Ecto neural progenitor cell (in vitro differentiated cells): ENCODE data around the gene RDH16.
"Not testable (repeated sequence)": the region's sequence is repeated elsewhere in the genome, so short reads cannot be mapped to it uniquely, and the experiment has no call there.

Experiments used
- DNase-seq: peaks from one replicate; pipeline ENCODE4 v3.0.0-alpha.2; 2018; ENCODE audit warnings: low spot score

Gene RDH16

DNA sequence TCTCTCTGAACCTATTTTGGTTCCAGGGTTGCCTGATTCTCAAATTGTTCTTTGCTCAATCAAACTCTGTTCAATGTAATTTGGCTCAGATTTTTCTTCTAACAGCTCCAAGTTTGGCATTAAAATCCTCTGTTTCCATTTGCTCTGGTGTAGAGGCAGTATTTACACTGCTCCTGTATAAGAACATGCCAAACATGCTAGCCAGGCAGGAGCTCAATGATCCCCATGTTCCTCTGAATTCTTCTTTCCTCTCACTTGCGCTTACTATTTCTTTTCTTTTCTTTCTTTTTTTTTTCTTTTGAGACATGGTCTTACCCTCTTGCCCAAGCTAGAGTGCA is 40.4 kb downstream of the RDH16 start:
- DNase-seq: no peak

DNA sequence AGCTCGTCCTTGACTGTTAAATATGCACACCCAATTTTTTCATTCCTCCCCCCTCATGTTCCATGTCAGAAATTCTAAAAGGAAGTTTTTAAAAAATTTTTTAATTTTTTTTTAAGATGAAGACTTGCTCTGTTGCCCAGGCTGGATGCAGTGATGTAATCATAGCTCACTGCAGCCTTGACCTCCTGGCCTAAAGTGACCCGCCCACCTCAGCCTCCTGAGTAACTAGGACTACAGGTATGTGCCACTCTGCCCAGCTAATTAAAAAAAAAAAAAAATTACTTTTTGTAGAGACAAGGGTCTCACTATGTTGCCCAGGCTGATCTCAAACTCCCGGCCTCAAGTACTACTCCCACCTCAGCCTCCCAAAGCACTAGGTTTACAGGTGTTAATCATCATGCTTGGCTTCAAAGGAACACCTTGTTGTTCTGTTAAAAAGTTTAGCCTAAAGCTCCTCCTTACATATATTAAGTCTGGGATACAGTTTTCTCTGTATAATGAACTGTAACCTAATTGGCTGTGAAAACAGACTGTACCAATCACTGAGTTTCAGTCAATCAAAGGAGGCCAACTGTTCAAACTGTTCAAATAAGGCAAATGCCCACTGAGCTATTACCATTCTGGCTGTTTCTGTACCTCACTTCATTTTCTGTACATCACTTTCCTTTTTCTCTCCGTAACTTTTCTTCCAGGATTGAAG is 41.0 kb downstream of the RDH16 start:
- DNase-seq: no peak

DNA sequence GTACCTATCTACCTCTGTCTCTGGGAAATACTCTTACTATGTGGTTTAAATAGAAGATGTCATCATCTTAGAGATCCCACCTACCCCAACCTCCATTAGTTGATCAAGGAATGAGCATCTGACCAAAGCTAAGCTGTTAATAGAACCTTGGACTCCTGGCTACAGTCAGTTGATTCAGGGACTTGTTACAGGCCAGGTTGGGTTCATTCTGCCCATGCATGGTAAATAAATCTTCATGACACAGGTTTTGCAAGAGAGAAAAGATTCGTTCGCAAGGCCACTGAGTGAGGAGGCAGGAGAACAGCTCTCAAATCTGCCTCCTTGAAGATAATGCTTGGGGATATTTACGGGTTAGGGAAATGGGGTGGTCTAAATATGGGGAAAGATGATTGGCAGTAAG is 42.7 kb downstream of the RDH16 start:
- no peak for DNase-seq

DNA sequence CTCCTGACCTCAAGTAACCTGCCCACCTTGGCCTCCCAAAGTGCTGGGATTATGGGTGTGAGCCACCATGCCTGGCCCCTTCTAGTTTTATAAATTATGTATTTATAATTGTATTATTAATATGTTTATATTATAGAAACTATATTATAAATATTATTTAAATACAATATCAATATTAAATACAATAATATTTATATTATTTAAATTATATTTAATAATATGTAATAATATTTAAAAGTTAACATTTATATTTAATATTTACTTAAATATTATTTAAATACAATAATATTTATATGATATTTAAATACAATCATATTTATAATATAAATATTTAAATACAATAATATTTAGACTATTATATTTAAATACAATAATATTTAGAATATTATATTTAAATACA is 43.2 kb downstream of the RDH16 start:
- no peak for DNase-seq

DNA sequence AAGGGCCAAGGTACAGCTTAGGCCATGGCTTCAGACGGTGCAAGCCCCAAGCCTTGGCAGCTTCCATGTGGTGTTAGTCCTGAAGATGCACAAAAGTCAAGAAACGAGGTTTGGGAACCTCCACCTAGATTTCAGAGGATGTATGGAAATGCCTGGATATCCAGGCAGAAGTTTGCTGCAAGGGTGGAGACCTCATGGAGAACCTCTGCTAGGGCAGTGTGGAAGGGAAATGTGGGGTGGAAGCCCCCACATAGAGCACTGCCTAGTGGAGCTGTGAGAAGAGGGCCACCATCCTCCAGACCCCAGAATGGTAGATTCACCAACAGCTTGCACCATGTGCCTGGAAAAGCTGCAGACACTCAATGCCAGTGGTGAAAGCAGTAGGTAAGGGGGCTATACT is 48.0 kb downstream of the RDH16 start:
- DNase-seq: not testable (repeated sequence)

DNA sequence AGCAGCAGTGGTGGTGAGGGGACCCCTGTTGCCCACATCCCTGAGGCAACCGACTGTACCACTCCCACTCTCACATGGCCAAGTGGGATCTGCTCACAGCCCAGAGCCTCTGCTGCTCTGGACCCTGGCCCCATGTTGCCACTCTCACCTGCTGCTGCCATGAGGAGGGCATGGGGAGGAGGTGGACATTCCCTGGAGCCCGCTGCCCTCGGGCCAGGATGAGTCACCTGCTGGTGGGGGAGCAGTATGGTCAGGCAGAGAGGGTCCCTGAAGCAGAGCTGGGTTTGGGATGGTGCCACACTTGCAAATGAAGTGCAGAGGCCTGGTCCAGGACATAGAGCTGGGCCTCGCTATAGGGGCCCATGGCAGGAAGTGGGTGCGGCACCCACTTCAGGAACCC is 49.3 kb downstream of the RDH16 start:
- no peak for DNase-seq

DNA sequence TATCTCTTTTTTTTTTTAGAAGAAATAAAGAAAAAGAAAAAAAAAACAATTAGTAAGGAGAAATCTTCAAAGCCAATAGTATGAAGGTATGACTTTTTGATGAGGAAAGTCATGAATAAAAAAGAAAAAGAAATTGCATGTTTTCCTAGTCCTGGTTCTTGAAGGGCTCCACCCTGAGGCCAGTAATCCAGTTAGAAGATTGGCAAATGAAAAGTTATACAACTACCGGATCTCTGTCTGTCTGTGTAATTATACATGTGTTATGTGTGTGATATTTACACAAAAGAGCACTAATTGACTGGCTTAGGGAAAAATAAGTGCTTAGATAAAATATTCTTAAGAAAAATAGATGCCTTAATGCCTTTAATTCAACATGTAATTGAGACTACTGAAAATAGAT is 51.6 kb downstream of the RDH16 start:
- DNase-seq: no peak

DNA sequence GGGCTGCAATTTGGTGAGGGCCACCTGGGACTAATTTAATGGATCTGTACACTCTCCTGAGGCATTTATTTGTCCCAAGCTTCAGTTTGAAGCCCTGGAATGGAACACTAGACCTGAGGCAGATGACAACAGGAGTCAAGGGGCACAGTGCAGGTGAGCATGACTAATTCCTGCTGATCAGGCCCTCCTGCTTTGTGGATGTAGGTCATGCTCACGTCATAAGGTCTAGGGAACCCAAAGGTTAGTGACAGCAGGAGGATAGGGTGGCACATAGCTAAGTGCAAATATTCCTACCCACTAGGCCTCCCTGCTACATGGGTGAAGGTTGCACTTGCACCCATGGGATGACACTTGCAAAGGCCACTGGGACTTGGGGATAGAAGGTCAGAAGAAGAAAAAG is 54.0 kb downstream of the RDH16 start:
- DNase-seq: no peak
